Chondrocyte (in vitro differentiated cells): ENCODE data around the gene SLC20A1. TPM values are rescaled to one million over a fixed set of nuclear protein-coding genes. Genes with fewer than 3 reads are reported as not detected.
"Not testable (repeated sequence)": the region's sequence is repeated elsewhere in the genome, so short reads cannot be mapped to it uniquely, and the experiment has no call there.

Experiments
- DNase-seq: peaks from one replicate; pipeline ENCODE4 v3.0.0; 2021; ENCODE audit warnings: mixed read lengths, low spot score
- H3K27ac Mint-ChIP-seq: one replicate; pipeline ENCODE4 v1.8.0; 2021; ENCODE audit warnings: mild to moderate bottlenecking, moderate library complexity, mixed read lengths; ENCODE audit not compliant: unreplicated experiment
- H3K27me3 Mint-ChIP-seq: 2 replicates; pipeline ENCODE4 v1.8.0; 2021; ENCODE audit warnings: low read depth, mixed read lengths
- H3K36me3 Mint-ChIP-seq: 2 replicates; pipeline ENCODE4 v1.8.0; 2021; ENCODE audit warnings: low read depth, mixed read lengths
- H3K4me1 Mint-ChIP-seq: 2 replicates; pipeline ENCODE4 v1.8.0; 2021; ENCODE audit warnings: low read depth, mild to moderate bottlenecking, mixed read lengths
- H3K4me3 Mint-ChIP-seq: one replicate; pipeline ENCODE4 v1.8.0; 2021; ENCODE audit warnings: mild to moderate bottlenecking, moderate library complexity, mixed read lengths; ENCODE audit not compliant: unreplicated experiment
- H3K9me3 Mint-ChIP-seq: 2 replicates; pipeline ENCODE4 v1.8.0; 2021; ENCODE audit warnings: low read depth, mixed read lengths
- total RNA-seq: library from RNA; stranded (reverse); gene quantifications from 3 replicates; pipeline ENCODE4 v1.2.1, GENCODE V29; 2021
- TF ChIP-seq, protein P1 (sequence below): fragments of 200-600 bp; sonication (generic); IDR thresholded peaks from 2 replicates; pipeline ENCODE4 v1.5.0; 2021; ENCODE audit warnings: antibody characterized with exemption, mild to moderate bottlenecking, moderate library complexity

The SLC20A1 gene
- total RNA-seq, 1 donor from 2014 or later = 62.2 TPM

GRCh38 chr2:112699984-112700667 lies 54.4 kb downstream of the SLC20A1 start:
- H3K4me1 Mint-ChIP-seq = no peaks in the 10 kb centered on the region
- TF ChIP-seq, protein P1, sequence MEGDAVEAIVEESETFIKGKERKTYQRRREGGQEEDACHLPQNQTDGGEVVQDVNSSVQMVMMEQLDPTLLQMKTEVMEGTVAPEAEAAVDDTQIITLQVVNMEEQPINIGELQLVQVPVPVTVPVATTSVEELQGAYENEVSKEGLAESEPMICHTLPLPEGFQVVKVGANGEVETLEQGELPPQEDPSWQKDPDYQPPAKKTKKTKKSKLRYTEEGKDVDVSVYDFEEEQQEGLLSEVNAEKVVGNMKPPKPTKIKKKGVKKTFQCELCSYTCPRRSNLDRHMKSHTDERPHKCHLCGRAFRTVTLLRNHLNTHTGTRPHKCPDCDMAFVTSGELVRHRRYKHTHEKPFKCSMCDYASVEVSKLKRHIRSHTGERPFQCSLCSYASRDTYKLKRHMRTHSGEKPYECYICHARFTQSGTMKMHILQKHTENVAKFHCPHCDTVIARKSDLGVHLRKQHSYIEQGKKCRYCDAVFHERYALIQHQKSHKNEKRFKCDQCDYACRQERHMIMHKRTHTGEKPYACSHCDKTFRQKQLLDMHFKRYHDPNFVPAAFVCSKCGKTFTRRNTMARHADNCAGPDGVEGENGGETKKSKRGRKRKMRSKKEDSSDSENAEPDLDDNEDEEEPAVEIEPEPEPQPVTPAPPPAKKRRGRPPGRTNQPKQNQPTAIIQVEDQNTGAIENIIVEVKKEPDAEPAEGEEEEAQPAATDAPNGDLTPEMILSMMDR = no peak
- DNase-seq = no peak
- no peak overlapping the region for H3K4me3 Mint-ChIP-seq
- H3K36me3 Mint-ChIP-seq = no peaks in the 10 kb centered on the region
- H3K9me3 Mint-ChIP-seq = no peaks in the 10 kb centered on the region
- H3K27me3 Mint-ChIP-seq = peaks cover 2% of the 10 kb centered on the region
- H3K27ac Mint-ChIP-seq = no peak overlapping the region

DNA sequence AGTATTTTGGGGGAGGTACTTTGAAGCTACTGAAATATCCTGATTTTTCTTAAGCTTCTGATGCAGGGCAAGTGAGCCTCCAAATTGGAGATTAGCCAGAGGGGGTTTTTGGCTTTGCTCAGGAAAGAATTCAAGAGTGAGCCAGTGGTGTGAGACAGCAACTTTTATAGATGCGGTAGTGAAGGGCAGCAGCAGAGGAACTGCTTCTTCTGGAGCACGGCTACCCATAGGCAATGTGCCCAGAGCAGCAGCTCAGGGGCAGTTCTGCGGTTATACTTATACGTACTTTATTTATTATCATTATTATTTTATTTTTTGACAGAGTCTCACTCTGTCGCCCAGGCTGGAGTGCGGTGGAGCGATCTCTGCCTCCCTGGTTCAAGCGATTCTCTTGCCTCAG lies 55.3 kb downstream of the SLC20A1 start:
- Mint-ChIP-seq H3K27me3 (peaks cover 4% of the 10 kb centered on the region), H3K36me3 (no peaks in the 10 kb centered on the region), H3K4me1 (no peaks in the 10 kb centered on the region), H3K27ac (no peak overlapping the region), H3K9me3 (no peaks in the 10 kb centered on the region), H3K4me3 (no peak overlapping the region)
- DNase-seq = no peak
- TF ChIP-seq, protein P1 = no peak

GRCh38 chr2:112703684-112704083 lies 57.9 kb downstream of the SLC20A1 start:
- Mint-ChIP-seq H3K4me3 (no peak overlapping the region), H3K36me3 (no peaks in the 10 kb centered on the region), H3K27me3 (peaks cover 4% of the 10 kb centered on the region), H3K4me1 (no peaks in the 10 kb centered on the region), H3K9me3 (no peaks in the 10 kb centered on the region), H3K27ac (no peak overlapping the region)
- TF ChIP-seq, protein P1 = no peak
- no peak for DNase-seq

- TF ChIP-seq, protein P1 = no peak
- peaks cover 7% of the 10 kb centered on the region for H3K27me3 Mint-ChIP-seq
- no peak overlapping the region for H3K4me3 Mint-ChIP-seq
- no peak for DNase-seq
- H3K9me3 Mint-ChIP-seq = no peaks in the 10 kb centered on the region
- no peaks in the 10 kb centered on the region for H3K4me1 Mint-ChIP-seq
- H3K27ac Mint-ChIP-seq = no peak overlapping the region
- no peaks in the 10 kb centered on the region for H3K36me3 Mint-ChIP-seq
These were observed 59.8 kb downstream of the SLC20A1 start for GRCh38 chr2:112705575-112705974.

DNA sequence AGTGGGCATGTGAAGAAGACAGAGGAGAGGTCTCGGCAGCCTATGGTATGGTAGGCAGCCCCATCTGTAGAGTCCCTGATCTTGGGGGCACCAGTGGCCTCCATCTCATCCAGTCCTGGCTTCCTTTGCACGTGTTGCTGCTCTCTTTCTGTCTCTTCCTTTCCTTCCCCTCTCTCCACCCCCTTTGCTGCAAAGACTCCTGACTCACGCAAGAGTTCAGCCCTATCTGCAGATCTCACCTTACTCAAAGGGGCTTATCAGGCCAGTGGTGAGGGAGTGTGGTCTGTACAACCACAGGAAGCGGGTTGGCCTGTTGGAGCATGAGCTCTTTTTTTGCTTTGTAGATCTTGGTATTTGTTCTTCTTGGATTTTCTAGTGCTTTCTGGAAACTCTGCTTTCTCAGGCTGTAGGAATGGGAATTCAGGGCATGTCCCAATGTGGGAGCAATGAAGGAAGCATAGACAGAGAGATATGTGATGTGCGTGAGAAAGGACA lies 60.5 kb downstream of the SLC20A1 start:
- no peaks in the 10 kb centered on the region for H3K9me3 Mint-ChIP-seq
- H3K4me3 Mint-ChIP-seq = no peak overlapping the region
- TF ChIP-seq, protein P1 = no peak
- peaks cover 8% of the 10 kb centered on the region for H3K27me3 Mint-ChIP-seq
- no peaks in the 10 kb centered on the region for H3K4me1 Mint-ChIP-seq
- H3K27ac Mint-ChIP-seq = no peak overlapping the region
- DNase-seq = peak; percentile 24
- H3K36me3 Mint-ChIP-seq = no peaks in the 10 kb centered on the region

- H3K27ac Mint-ChIP-seq, DNase-seq, H3K36me3 Mint-ChIP-seq, H3K4me1 Mint-ChIP-seq, H3K27me3 Mint-ChIP-seq, H3K9me3 Mint-ChIP-seq, H3K4me3 Mint-ChIP-seq: not testable (repeated sequence)
These were observed 61.2 kb downstream of the SLC20A1 start for GRCh38 chr2:112706947-112707346.
